Activated T-cell treated with anti-CD3 and anti-CD28 coated beads, Interleukin-2, amount 50 U/mL, for 48 hours (primary cell): ENCODE results near the gene TBC1D5.

ENCODE experiments used
- DNase-seq, 2 experiments: peaks; one replicate each; pipeline ENCODE4 v3.0.0-alpha.2; 2020

The TBC1D5 gene

GRCh38 chr3:17459470-17459993 is 282.9 kb downstream of the TBC1D5 start:
- DNase-seq, result no peak

GRCh38 chr3:17456650-17457049 is 285.8 kb downstream of the TBC1D5 start:
- DNase-seq, result no peak

DNA sequence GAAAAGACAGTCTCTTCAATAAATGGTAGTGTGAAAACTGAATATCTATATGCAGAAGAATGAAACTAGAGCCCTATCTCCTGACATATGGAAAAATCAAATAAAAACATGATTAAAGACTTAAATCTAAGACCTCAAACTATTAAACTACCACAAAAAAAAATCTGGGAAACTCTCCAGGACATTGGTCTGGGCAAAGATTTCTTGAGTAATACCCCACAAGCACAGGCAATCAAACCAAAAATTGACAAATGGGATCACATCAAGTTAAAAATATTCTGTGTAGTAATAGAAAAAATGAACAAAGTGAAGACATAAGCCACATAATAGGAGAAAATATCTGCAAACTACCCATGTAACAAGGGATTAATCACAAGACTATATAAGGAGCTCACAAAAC is 286.4 kb downstream of the TBC1D5 start:
- no peak for DNase-seq

DNA sequence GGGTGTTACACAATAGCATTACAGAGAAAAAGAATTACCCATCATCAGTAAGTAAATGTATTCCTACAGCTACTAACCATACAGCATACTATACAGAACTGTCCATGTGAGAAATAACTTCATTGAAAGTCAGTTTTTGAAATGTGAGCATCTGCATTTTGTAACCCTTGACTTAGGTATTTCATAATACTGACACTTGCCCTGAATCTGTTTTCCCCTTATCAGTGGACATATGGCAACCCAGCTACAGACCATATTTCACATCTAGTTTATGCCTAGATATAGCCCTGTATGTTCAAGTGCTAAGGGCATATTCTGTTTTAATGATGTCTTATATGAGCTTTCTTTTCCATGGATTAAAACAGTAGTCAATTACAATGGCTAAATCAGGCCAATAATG is 297.6 kb downstream of the TBC1D5 start:
- no peak for DNase-seq

DNA sequence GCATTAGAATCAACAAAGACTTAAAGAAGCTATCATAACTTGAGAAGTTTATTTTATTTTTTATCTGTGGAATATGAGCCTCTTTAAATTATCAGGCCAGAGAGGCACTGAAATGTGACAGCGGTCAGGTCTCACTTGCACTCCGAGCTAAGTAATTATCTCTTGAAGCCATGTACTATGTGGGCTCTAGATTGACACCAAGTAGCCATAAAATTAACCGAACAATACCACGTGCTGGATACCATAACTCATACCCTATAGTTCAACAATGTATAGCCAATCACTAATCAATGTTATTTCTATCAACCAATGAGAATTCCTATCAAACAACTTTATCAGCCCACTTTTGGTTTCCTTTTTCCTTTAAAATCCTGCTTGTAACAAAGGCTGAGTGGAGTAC is 299.3 kb downstream of the TBC1D5 start:
- DNase-seq, result no peak

GRCh38 chr3:17442332-17443049 is 299.9 kb downstream of the TBC1D5 start:
- no peak for DNase-seq

DNA sequence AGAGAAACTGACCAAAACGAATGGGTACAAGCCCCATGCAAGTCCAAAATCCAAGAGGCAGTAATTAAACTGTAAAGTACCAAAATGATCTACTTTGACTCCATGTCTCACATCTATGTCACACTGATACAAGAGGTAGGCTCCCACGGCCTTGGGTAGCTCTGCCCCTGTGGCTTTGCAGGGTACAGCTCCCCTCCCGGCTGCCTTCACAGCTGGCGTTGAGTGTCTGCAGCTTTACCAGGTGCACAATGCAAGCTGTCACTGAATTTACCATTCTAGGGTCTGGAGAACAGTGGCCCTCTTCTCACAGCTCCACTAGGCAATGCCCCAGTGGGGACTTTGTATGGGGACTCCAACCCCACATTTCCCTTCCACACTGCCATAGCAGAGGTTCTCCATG is 308.6 kb downstream of the TBC1D5 start:
- DNase-seq, result no peak

GRCh38 chr3:17432236-17432635 is 310.2 kb downstream of the TBC1D5 start:
- DNase-seq, result no peak

GRCh38 chr3:17431484-17432045 is 310.9 kb downstream of the TBC1D5 start:
- no peak for DNase-seq

DNA sequence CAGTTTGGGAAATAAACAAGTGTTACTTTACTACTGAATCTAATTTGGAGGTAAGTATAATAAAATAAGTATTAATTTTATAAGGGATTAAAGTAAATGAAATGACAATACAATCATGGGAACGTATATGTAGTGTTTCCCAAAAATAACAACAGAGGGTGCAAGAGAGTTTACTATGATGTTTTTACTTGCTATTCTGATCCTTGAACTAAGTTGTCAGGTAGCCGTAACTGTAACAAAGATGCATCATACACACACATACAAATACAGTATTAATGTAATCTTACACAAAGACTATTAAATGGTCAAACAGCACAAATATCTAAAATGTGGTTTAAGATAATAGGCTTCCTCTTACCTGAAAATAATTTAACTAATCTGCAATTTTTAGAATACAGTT is 311.4 kb downstream of the TBC1D5 start:
- DNase-seq, result no peak

- no peak for DNase-seq
Observed at GRCh38 chr3:17430582-17430981, 311.8 kb downstream of the TBC1D5 start.

- DNase-seq, result no peak
Observed at GRCh38 chr3:17423786-17424536, 318.5 kb downstream of the TBC1D5 start.

GRCh38 chr3:17422636-17423035 is 319.8 kb downstream of the TBC1D5 start:
- DNase-seq, result no peak

GRCh38 chr3:17420668-17421067 is 321.8 kb downstream of the TBC1D5 start:
- DNase-seq, result no peak

DNA sequence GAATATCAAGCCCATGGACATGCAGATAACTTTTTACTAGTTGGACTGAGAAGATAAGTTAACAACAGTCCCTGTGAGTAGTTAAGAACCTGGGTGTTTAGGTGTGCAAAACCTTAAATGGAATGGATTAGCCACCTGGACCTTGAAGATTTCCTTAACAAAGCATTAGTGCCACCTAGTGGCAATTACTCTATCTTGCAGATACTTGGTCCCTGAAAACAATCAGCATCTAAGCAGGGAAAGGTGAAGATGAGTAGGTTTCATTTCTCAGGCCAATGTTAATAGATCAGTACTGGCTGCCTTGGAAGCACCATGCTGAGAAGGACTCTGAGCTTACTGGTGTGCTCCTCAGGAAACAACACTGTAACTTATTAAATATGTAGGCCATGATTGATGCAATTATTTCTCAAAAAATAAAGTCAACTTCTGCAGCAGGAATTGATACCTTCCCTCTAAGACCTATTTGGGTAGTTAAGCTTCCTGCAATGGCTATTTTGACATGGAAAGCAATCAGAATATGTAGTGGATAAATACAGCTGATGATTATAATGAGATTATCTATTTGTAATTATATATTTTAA is 329.4 kb downstream of the TBC1D5 start:
- no peak for DNase-seq

- no peak for DNase-seq
Observed at GRCh38 chr3:17411157-17411877, 331.1 kb downstream of the TBC1D5 start.

DNA sequence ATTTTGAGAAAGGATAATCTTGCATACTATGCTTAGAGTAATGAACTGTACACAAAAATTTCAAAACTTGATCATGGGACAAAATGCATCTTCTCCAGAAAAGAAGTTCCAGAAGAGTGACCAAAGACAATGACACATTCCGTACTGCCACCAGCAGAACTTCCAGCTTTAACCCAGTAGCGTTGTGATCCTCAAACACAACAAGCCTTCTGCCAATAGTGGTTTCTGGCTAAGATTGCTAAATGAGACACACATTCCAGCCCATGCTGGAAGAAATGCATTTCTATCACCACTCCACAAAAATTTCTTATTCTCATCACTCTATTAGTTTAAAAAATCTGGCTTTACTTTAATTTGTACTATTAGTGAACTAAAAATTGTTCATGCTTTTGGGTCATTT is 334.9 kb downstream of the TBC1D5 start:
- no peak for DNase-seq

DNA sequence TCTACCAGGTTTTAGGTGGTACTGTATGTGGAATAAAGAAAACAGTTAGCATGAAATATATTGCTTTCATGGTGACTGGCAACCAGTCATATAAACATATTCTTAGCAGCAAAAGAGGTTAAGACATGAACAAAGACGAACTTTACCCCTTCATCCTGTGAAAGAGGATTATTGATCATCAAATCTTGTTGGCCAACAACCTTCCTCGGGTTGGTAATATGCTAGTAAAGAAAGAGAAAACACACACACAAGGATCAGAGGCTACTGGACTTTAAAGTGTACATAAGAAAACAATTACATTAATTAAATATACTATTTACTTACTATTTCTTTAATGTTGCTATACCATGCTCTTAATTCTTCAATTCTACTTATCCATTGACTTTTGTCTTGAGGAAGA is 337.9 kb downstream of the TBC1D5 start:
- no peak for DNase-seq

- DNase-seq, result no peak
Observed at GRCh38 chr3:17402442-17402841, 340.0 kb downstream of the TBC1D5 start.

GRCh38 chr3:17401912-17402311 is 340.5 kb downstream of the TBC1D5 start:
- no peak for DNase-seq

GRCh38 chr3:17399586-17399985 is 342.8 kb downstream of the TBC1D5 start:
- DNase-seq, result no peak

DNA sequence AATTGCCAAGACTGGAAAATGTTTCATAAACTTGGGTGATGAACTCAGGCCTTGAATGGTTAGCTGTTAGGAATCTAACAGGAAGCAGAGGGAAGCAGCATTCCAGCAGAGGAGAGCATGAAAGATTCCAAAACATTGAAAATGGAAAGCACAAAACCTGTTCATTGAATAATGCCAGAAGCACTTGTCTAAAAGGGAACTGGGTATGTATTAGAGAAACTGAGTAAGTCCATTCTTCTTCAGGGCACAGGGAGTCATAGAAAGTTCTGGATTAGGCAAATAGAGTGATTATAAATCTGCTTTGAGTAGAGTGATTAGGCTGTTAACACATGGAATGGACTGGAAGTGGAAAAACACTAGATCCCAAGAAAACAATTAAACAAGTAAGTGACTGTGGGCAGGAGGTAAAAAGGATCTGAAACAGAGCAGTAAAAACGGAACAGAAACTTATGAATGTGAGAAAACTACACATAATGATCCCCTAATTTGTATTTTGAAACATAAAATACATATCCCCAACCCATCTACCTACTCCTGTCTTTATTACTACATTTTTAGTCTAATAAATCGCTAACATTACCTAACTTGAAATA is 343.4 kb downstream of the TBC1D5 start:
- DNase-seq, result no peak

GRCh38 chr3:17396036-17396435 is 346.4 kb downstream of the TBC1D5 start:
- DNase-seq, result no peak
